Measurements from ENCODE around the gene COPZ1.

Gene COPZ1

GRCh38 chr12:54376596-54376995 lies 51.7 kb downstream of the COPZ1 start:
- Histone ChIP-seq H3K79me1 (ENCODE audit: low read length) (peaks cover 2% of the 10 kb centered on the region), H3K23ac (ENCODE audit: low read length) (no peak overlapping the region), H3K27me3 (ENCODE audit: insufficient read depth, low read length) (no peaks in the 10 kb centered on the region), H4K91ac (ENCODE audit: low read depth, low read length) (no peak overlapping the region), H2BK12ac (ENCODE audit: low read length) (no peak overlapping the region), H3K27ac (ENCODE audit: low read depth, low read length) (no peak overlapping the region), H2AK5ac (ENCODE audit: low read length) (no peak overlapping the region), H3K79me2 (ENCODE audit: control insufficient read depth, insufficient read depth, low read length, poor library complexity) (no peaks in the 10 kb centered on the region), H2BK120ac (ENCODE audit: insufficient read depth, low read length, poor library complexity) (no peak overlapping the region), H3K9ac (ENCODE audit: low read length) (no peak overlapping the region), H3K4me3 (ENCODE audit: low read depth, low read length) (no peak overlapping the region), H2BK5ac (ENCODE audit: low read depth, low read length, poor library complexity) (no peak overlapping the region), H3K4me1 (ENCODE audit: control insufficient read depth in 1 of 2, insufficient read depth in 2 of 2, low read length in 2 of 2) (peaks cover 4 to 13% of the 10 kb centered on the region in 2 experiments), H3K18ac (ENCODE audit: low read length) (no peak overlapping the region), H4K12ac (ENCODE audit: low read depth, low read length) (no peak overlapping the region), H4K8ac (ENCODE audit: low read depth, low read length) (no peak overlapping the region), H3K4me2 (ENCODE audit: low read length) (no peak overlapping the region), H2AFZ (ENCODE audit: insufficient read depth, low read length, poor library complexity) (no peak overlapping the region), H3K14ac (ENCODE audit: low read length) (no peak overlapping the region), H3K36me3 (ENCODE audit: control insufficient read depth in 1 of 2, insufficient read depth in 2 of 2, low read length in 2 of 2) (peaks cover 46 to 56% of the 10 kb centered on the region in 2 experiments), H3K9me3 (ENCODE audit: insufficient read depth, low read depth, low read length) (no peaks in the 10 kb centered on the region), H3K4ac (ENCODE audit: low read depth, low read length) (no peak overlapping the region)
- DNase-seq: no peak
- WGBS (ENCODE audit: extremely low coverage, insufficient coverage, insufficient read length): no CpG with 5 or more reads among the region's 4 CpGs

GRCh38 chr12:54377007-54377406 lies 52.1 kb downstream of the COPZ1 start:
- Histone ChIP-seq H4K12ac (ENCODE audit: low read depth, low read length) (no peak overlapping the region), H2BK12ac (ENCODE audit: low read length) (no peak overlapping the region), H3K4ac (ENCODE audit: low read depth, low read length) (no peak overlapping the region), H3K36me3 (ENCODE audit: control insufficient read depth in 1 of 2, insufficient read depth in 2 of 2, low read length in 2 of 2) (peaks cover 42 to 52% of the 10 kb centered on the region in 2 experiments), H2BK120ac (ENCODE audit: insufficient read depth, low read length, poor library complexity) (no peak overlapping the region), H3K9ac (ENCODE audit: low read length) (no peak overlapping the region), H3K4me1 (ENCODE audit: control insufficient read depth in 1 of 2, insufficient read depth in 2 of 2, low read length in 2 of 2) (peaks cover 4 to 13% of the 10 kb centered on the region in 2 experiments), H4K8ac (ENCODE audit: low read depth, low read length) (no peak overlapping the region), H4K91ac (ENCODE audit: low read depth, low read length) (no peak overlapping the region), H2AK5ac (ENCODE audit: low read length) (no peak overlapping the region), H3K4me2 (ENCODE audit: low read length) (no peak overlapping the region), H2AFZ (ENCODE audit: insufficient read depth, low read length, poor library complexity) (no peak overlapping the region), H3K79me1 (ENCODE audit: low read length) (peaks cover 2% of the 10 kb centered on the region), H3K27ac (ENCODE audit: low read depth, low read length) (no peak overlapping the region), H3K79me2 (ENCODE audit: control insufficient read depth, insufficient read depth, low read length, poor library complexity) (no peaks in the 10 kb centered on the region), H3K18ac (ENCODE audit: low read length) (peak overlapping the region; percentile 30), H3K9me3 (ENCODE audit: insufficient read depth, low read depth, low read length) (no peaks in the 10 kb centered on the region), H3K14ac (ENCODE audit: low read length) (no peak overlapping the region), H2BK5ac (ENCODE audit: low read depth, low read length, poor library complexity) (no peak overlapping the region), H3K27me3 (ENCODE audit: insufficient read depth, low read length) (no peaks in the 10 kb centered on the region), H3K23ac (ENCODE audit: low read length) (no peak overlapping the region), H3K4me3 (ENCODE audit: low read depth, low read length) (no peak overlapping the region)
- WGBS (ENCODE audit: extremely low coverage, insufficient coverage, insufficient read length): no CpG with 5 or more reads among the region's 2 CpGs
- DNase-seq: no peak

- Histone ChIP-seq H2BK5ac (ENCODE audit: low read depth, low read length, poor library complexity) (no peak overlapping the region), H3K79me1 (ENCODE audit: low read length) (peaks cover 2% of the 10 kb centered on the region), H3K4me1 (ENCODE audit: control insufficient read depth in 1 of 2, insufficient read depth in 2 of 2, low read length in 2 of 2) (peaks cover 4 to 13% of the 10 kb centered on the region in 2 experiments), H4K8ac (ENCODE audit: low read depth, low read length) (no peak overlapping the region), H3K27ac (ENCODE audit: low read depth, low read length) (no peak overlapping the region), H3K9me3 (ENCODE audit: insufficient read depth, low read depth, low read length) (no peaks in the 10 kb centered on the region), H2BK12ac (ENCODE audit: low read length) (no peak overlapping the region), H3K4me2 (ENCODE audit: low read length) (no peak overlapping the region), H3K36me3 (ENCODE audit: control insufficient read depth in 1 of 2, insufficient read depth in 2 of 2, low read length in 2 of 2) (peaks cover 41 to 47% of the 10 kb centered on the region in 2 experiments), H3K14ac (ENCODE audit: low read length) (no peak overlapping the region), H2AK5ac (ENCODE audit: low read length) (no peak overlapping the region), H4K12ac (ENCODE audit: low read depth, low read length) (no peak overlapping the region), H3K27me3 (ENCODE audit: insufficient read depth, low read length) (no peaks in the 10 kb centered on the region), H3K23ac (ENCODE audit: low read length) (no peak overlapping the region), H3K18ac (ENCODE audit: low read length) (no peak overlapping the region), H3K4me3 (ENCODE audit: low read depth, low read length) (no peak overlapping the region), H2AFZ (ENCODE audit: insufficient read depth, low read length, poor library complexity) (no peak overlapping the region), H4K91ac (ENCODE audit: low read depth, low read length) (no peak overlapping the region), H3K79me2 (ENCODE audit: control insufficient read depth, insufficient read depth, low read length, poor library complexity) (no peaks in the 10 kb centered on the region), H2BK120ac (ENCODE audit: insufficient read depth, low read length, poor library complexity) (no peak overlapping the region), H3K4ac (ENCODE audit: low read depth, low read length) (no peak overlapping the region), H3K9ac (ENCODE audit: low read length) (no peak overlapping the region)
- WGBS (ENCODE audit: extremely low coverage, insufficient coverage, insufficient read length): no CpG with 5 or more reads among the region's 6 CpGs
- no peak for DNase-seq
Measured at GRCh38 chr12:54377797-54378515, 53.0 kb downstream of the COPZ1 start.

- Histone ChIP-seq H4K8ac (ENCODE audit: low read depth, low read length) (peak overlapping the region; percentile 18), H3K4me1 (ENCODE audit: control insufficient read depth in 1 of 2, insufficient read depth in 2 of 2, low read length in 2 of 2) (peaks cover 6 to 15% of the 10 kb centered on the region in 2 experiments), H3K9me3 (ENCODE audit: insufficient read depth, low read depth, low read length) (no peaks in the 10 kb centered on the region), H2BK5ac (ENCODE audit: low read depth, low read length, poor library complexity) (no peak overlapping the region), H3K4me3 (ENCODE audit: low read depth, low read length) (peak overlapping the region; percentile 26), H4K91ac (ENCODE audit: low read depth, low read length) (no peak overlapping the region), H3K27ac (ENCODE audit: low read depth, low read length) (no peak overlapping the region), H2BK12ac (ENCODE audit: low read length) (peak overlapping the region; percentile 3), H3K18ac (ENCODE audit: low read length) (peak overlapping the region; percentile 48), H2AK5ac (ENCODE audit: low read length) (no peak overlapping the region), H3K36me3 (ENCODE audit: control insufficient read depth in 1 of 2, insufficient read depth in 2 of 2, low read length in 2 of 2) (peaks cover 38 to 40% of the 10 kb centered on the region in 2 experiments), H3K23ac (ENCODE audit: low read length) (no peak overlapping the region), H3K14ac (ENCODE audit: low read length) (no peak overlapping the region), H3K4me2 (ENCODE audit: low read length) (peak overlapping the region; percentile 62), H2AFZ (ENCODE audit: insufficient read depth, low read length, poor library complexity) (no peak overlapping the region), H3K79me2 (ENCODE audit: control insufficient read depth, insufficient read depth, low read length, poor library complexity) (no peaks in the 10 kb centered on the region), H2BK120ac (ENCODE audit: insufficient read depth, low read length, poor library complexity) (no peak overlapping the region), H3K27me3 (ENCODE audit: insufficient read depth, low read length) (no peaks in the 10 kb centered on the region), H4K12ac (ENCODE audit: low read depth, low read length) (no peak overlapping the region), H3K4ac (ENCODE audit: low read depth, low read length) (no peak overlapping the region), H3K9ac (ENCODE audit: low read length) (no peak overlapping the region), H3K79me1 (ENCODE audit: low read length) (peaks cover 2% of the 10 kb centered on the region)
- DNase-seq: peak in 1 of 2 donors; percentile 75
- WGBS (ENCODE audit: extremely low coverage, insufficient coverage, insufficient read length): no CpG with 5 or more reads among the region's 49 CpGs
Measured at GRCh38 chr12:54378796-54379397, 54.0 kb downstream of the COPZ1 start.

Data from trophoblast cell (in vitro differentiated cells and primary cell).